H54 (cell line): ENCODE data around the gene COPS7A.
A peak's percentile ranks its signal among the peaks of the same experiment; 100 is the strongest.
"Not testable (repeated sequence)": the region's sequence is repeated elsewhere in the genome, so short reads cannot be mapped to it uniquely, and the experiment has no call there.

Experiments
- DNase-seq: peaks from one replicate; pipeline ENCODE4 v3.0.0; 2011; ENCODE audit warnings: low spot score, mixed read lengths; ENCODE audit not compliant: insufficient read length
- FAIRE-seq: peaks from 3 replicates; lab custom pipeline; 2011; peaks lifted over from hg19 to GRCh38; lab: Jason Lieb, UNC
- POLR2A ChIP-seq: IDR thresholded peaks from 2 replicates; pipeline ENCODE4 v1.6.1; 2011; ENCODE audit warnings: low read depth, mild to moderate bottlenecking, low read length

Gene COPS7A

DNA sequence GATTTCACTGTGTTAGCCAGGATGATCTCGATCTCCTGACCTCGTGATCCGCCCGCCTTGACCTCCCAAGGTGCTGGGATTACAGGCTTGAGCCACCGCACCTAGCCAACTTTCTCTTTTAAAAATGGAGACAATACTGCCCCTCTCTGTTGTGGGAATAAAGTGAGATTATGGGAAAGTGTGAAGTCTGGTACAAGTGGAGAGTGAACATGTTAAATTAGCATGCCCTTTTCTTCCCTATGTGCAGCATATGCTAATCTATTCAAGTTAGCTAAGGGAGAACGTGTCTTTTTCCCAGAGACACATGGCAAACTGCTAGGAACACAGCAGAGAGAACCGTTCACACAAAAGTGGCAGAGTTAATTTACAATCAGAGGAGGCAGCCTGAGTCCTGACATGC, 1.5 kb downstream of the COPS7A start:
- no peak for FAIRE-seq
- no peak for DNase-seq
- no peak for TF ChIP-seq POLR2A

- DNase-seq: no peak
- FAIRE-seq: no peak
- TF ChIP-seq POLR2A: no peak
Measured at GRCh38 chr12:6729186-6729585, 5.3 kb downstream of the COPS7A start.

GRCh38 chr12:6730169-6730568, 6.3 kb downstream of the COPS7A start:
- TF ChIP-seq POLR2A: no peak
- FAIRE-seq (no peak), DNase-seq (no peak)

DNA sequence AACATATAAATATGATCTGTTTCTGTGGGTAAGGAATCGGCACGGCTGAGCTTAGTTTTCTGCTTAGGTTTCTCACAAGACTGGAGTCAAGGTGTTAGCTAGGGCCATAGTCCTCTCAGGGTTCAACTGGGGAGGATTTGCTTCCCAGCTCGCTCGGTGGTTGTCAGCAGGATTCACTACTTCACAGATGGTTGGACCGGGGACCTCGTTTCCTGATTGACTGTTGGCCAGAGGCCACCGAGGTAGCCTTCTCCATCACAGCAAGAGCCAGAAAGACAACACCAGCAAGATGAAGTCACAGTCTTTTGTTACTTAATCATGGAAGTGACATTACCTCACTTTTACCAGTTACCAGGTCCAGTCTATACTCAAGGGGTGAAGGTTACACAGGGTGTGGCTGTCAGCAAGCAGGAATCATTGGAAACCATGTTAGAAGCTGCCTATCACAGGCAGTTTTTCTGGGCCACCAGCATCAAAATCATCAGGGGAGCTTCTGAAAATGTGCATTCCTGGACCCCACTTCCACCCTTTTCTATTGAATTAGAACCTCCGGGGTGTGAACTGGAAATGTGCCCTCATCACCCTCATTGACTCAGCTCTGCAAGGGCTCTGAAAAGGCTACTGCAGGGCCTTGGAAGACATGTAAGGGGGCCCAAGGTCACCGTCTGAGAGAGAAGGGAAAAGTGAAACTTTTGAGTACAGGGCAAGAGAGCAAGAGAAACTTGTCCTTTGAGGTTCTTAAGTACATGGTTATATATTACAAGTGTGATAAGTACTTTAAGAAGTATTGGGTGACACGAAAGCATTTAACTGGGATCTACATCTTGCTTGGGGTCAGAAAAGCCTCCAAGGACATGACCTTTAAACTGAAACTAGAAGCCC, 10.9 kb downstream of the COPS7A start:
- FAIRE-seq (no peak), DNase-seq (no peak)
- TF ChIP-seq POLR2A: no peak

DNA sequence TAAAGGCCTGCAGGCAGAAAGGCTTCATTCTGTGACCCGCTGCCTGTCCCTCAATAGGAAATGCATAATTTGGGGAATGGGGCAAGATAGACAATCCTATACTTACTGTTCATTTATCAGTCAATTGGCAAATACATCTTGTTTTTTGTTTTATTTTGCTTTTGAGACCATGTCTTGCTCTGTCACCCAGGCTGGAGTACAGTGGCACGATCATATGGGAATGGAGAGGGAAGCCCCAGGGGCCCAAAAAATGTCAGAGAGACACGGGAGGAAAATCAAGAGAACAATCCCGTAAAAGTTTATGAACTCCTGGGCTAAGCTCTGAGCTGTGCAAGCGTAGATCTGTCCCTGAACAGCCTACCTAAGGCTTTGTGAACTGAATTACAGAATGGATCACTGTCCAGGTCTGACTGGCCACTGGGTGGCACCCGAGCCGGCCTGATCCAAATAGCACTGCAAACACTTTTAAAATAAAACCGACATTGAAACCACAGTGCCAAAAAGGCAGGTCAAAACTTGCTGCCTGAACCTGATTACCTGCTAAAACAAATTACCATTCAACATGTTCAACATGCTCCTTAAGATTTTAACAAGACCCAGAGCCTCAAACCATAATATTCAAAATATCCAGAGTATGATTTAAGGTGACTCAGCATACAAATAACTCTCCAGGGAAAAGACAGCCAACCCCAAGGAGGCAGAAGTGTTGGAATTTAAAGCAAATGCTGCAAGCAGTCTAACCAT, 11.8 kb downstream of the COPS7A start:
- FAIRE-seq: peak; percentile 33
- no peak for TF ChIP-seq POLR2A
- DNase-seq: peak; percentile 39

DNA sequence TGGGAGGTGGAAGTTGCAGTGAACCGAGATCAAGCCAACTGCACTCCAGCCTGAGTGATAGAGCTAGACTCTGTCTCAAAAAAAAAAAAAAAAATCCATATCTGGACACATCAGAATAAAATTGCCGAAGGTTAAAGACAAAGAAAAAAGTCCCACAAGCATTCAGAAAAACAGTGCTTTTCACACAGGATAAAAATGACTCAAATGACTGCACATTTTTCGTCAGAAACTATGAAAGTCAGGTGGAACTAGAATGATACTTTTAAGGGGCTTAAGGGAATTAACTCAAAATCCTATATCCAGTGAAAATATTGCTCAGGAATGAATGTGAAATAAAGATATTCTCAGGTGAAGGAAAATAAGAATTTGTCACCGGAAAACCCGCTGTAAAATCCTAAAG, 12.9 kb downstream of the COPS7A start:
- DNase-seq: no peak
- no peak for TF ChIP-seq POLR2A
- FAIRE-seq: no peak

- DNase-seq, FAIRE-seq: not testable (repeated sequence)
Measured at GRCh38 chr12:6742080-6742479, 18.2 kb downstream of the COPS7A start.

DNA sequence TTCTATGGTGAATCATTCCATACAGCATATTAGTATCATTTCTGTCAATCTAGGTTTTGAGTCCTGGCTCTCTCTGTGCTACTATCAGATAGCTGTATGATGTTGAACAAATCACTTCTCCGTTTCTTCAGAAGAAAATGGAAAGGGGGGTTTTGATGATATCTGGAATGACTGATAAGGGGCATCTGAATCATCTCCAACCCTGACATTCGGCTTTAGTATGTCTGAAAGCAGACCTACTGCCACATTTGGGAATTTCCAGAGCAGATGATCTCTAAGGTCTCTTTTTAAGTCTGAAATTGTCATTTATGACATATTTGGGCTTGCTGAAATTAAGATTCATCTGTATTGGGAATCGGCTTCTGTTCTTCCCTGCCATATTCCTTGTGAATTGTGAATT, 19.0 kb downstream of the COPS7A start:
- no peak for TF ChIP-seq POLR2A
- FAIRE-seq (no peak), DNase-seq (no peak)

DNA sequence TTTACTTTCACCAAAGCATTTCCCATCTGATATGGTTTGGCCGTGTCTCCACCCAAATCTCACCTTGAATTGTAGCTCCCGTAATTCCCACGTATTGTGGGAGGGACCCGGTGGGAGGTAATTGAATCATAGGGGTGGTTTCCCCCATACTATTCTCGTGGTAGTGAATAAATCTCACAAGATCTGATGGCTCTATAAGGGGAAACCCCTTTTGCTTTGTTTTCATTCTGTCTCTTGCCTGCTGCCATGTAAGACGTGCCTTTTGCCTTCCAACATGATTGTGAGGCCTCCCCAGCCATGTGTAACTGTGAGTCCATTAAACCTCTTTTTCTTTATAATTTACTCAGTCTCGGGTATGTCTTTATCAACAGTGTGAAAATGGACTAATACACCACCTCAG, 19.5 kb downstream of the COPS7A start:
- not testable (repeated sequence) for DNase-seq, FAIRE-seq

DNA sequence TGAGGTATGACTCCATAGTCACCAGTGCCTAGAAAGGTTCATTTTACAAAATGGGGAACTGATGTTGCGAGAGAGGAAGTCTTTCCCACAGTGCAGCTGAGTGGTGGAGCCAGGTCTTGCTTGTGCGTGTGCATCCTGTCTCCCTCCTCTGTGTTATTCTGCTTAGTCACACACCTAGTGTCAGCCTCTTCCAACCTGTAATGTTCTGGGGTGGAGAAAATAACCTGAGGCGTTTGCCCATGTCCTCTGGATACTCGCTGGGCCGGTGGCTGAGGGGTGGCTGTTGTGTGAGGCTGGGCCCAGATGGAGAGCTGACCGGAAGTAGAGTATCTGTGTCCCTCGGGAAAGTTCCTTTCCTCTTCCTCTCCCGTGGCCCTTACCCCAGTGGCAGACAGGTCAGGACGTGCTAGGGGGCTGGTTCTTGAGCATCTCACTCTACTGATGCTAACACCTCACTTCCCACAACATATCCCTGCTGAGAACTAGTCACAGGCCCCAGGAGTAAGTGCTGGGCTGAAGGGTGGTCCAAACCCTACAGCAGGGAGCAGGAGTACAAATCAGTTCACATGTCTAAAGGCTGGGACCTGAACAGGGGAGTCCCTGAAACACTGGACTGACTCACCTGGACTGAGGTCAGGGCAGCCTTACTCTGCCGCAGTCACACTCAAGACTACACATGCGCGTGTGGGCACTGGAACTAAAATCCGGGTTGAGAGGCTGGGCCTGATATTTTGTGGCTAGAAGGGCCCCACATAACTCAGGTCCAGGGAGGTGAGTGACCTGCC, 22.1 kb downstream of the COPS7A start:
- FAIRE-seq (no peak), DNase-seq (no peak)
- no peak for TF ChIP-seq POLR2A

GRCh38 chr12:6747216-6747615, 23.4 kb downstream of the COPS7A start:
- no peak for DNase-seq
- FAIRE-seq: no peak
- TF ChIP-seq POLR2A: no peak

DNA sequence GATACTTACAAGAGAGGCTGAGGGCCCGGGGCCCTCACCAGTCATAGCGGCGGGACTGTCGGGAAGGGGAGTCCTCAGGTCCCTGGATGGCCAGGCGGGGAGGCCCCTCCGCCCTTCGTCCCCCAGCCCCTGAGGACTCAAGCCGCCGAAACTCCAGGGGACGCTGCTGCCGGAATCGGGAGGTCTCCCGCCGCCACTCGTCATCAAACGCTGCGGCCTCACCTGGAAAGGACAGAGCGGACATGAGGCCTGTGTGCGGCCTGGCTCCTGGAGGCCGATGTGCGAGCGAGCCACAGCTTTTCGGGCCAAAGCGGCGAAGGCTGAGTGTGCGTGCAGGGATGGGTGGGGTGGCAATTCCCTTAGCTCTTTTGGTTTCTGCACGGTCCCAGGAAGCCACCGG, 24.9 kb downstream of the COPS7A start:
- DNase-seq (no peak), FAIRE-seq (no peak)
- no peak for TF ChIP-seq POLR2A

DNA sequence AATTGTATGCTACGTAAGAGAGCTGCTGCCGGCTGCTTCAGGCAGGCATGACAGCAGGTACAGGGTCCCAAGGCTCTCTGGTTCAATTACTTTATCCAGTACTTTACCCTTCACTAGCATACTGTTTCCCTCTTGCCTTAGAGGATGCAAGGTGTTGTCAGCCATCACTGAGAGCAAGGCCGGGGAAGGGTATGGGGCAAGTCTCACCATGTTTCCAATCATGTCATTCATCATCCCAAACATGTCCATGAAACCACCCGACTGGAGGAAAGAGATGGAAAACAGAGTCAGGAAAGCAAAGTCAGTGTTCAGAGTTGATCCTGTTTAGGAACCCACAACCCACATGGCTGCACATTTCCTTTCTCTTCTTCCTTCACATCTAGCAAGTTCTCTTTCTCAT, 26.7 kb downstream of the COPS7A start:
- no peak for FAIRE-seq
- DNase-seq: no peak
- no peak for TF ChIP-seq POLR2A

- no peak for DNase-seq
- TF ChIP-seq POLR2A: no peak
- FAIRE-seq: no peak
Measured at GRCh38 chr12:6751767-6752166, 27.9 kb downstream of the COPS7A start.
